Dedifferentiated amniotic fluid mesenchymal stem cell (primary cell): ENCODE results near the gene KCTD15.

Source experiments
- DNase-seq: peaks from one replicate; pipeline ENCODE4 v3.0.0-alpha.2; 2016; ENCODE audit errors: extremely low spot score

Gene KCTD15, protein sequence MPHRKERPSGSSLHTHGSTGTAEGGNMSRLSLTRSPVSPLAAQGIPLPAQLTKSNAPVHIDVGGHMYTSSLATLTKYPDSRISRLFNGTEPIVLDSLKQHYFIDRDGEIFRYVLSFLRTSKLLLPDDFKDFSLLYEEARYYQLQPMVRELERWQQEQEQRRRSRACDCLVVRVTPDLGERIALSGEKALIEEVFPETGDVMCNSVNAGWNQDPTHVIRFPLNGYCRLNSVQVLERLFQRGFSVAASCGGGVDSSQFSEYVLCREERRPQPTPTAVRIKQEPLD

GRCh38 chr19:33796164-33796875, at the start of gene KCTD15:
KCTD15 (plus strand) TSS chr19:33796870; CDS start chr19:33800455, 3,585 bp downstream.
- peak; percentile 23 for DNase-seq

GRCh38 chr19:33747273-33747672, 49.4 kb upstream of the KCTD15 start:
- no peak for DNase-seq

DNA sequence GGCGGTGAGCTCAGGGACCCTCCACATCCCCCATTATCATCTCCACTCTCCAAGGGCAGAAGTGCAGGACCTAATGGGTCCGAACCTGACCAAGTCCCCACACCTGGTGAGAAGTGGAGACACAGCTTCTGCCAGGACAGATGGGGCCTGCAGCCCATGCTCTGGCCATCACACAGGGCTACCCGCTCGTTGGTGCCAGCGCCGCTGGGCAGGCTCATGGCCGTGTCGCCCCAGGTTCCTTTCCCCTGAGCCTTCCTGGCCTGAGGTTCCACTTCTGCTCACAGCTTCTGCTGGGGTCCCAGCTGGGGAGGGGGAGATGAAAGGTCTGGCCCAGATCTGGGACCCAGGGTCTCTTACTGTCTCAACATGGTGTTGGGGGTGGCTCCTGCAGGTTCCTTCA, 48.4 kb upstream of the KCTD15 start:
- DNase-seq = no peak

DNA sequence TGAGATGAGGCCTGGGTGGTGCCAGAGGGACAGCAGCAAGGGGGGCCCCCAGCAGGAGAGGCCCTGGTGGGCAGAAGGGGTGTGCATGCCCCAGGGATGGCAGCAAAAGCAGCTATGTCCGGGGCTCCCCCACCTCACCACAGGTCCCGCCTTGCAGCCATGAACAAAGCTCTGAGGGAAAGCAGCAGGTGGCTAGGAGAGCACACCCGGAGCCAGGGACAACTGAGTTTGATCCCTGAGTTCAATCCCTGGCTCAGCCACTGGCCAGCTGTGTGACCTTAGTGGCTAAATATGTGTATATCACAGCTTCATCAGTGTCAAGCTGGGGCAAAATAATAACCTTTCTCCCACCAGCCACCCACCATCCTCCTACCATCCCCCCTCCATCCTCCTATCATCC, 47.7 kb upstream of the KCTD15 start:
- DNase-seq = no peak

GRCh38 chr19:33749619-33750175, 47.0 kb upstream of the KCTD15 start:
- DNase-seq = no peak

- DNase-seq = no peak
Observed at GRCh38 chr19:33750587-33751435, 45.9 kb upstream of the KCTD15 start.

GRCh38 chr19:33751436-33751770, 45.3 kb upstream of the KCTD15 start:
- no peak for DNase-seq

DNA sequence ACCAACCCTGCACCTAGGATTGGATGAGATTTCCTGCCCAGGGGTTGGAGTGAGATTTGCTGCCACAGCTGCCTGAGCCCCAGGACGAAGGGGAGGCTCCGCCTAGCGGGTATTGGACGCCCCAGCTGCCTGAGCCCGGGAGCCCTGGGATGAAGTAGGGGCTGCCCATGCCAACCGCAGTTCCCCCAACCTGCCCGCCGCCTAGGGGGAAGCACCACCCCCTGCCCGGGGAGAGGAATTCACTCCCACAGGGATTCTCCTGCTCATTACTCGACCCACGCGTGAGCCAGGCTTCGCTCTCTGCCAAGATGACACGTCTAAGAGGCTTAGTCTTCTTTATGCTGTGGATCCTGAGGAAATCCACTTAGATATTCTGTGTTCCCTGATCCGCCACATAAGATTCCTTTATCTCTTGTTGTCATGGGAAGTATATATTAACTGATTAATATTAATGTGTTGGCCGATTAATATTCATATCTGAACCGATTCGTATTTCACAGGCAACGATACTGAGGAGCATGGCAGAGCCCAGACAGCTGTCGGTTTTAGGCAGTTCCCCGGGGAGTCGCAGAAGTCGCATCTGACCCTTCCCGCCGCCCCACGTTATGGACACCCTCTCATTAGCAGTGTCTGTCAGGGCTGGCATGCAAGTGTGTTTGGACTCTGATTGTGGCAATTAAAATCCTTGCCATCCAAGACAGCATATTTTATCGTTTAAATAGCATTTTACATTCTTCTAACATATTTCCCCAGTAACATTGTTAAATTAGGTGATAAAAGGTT, 44.5 kb upstream of the KCTD15 start:
- no peak for DNase-seq

GRCh38 chr19:33752945-33753344, 43.7 kb upstream of the KCTD15 start:
- DNase-seq = no peak

DNA sequence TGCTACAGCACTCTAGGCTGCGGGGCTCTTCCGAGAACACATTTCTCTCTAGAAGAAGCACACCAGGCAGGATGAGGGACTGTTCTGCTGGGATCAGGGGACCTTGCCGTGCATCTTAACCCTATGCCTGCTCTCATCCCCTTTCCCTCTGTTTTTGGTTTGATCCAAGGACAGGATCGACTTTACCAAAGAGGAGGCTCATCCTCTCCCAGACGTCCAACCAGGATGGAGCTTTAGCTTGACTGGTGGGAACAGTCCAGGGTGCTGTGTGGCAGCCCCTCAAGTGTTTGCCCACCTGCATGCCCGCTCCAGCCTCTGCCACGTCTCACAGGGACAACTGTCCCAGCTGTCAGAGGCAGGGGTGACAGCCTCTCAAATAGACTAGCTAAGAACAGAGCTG, 42.3 kb upstream of the KCTD15 start:
- no peak for DNase-seq

- DNase-seq = no peak
Observed at GRCh38 chr19:33755099-33756035, 41.3 kb upstream of the KCTD15 start.

GRCh38 chr19:33756177-33756576, 40.5 kb upstream of the KCTD15 start:
- no peak for DNase-seq

DNA sequence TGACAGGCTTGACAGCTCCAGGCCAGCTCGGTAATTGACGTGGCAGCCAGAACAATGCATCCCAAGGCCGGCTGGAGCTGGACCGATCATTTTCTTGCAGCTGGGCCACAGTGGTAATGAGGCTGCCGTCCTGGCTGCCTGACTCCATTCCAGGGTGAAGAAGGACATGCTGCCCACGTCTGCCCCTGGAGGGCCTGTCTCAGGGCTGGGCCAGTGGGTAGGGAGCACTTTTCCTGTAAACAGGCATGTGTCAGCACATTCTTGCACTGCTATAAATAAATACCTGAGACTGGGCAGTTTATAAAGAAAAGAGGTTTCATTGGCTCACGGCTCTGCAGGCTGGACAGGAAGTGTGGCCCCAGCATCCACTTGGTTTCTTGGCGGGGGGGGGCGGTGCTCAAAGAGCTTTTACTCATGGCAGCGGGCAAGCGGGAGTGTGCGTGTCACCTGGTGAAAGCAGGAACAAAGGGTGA, 38.1 kb upstream of the KCTD15 start:
- DNase-seq = no peak

GRCh38 chr19:33759356-33759755, 37.3 kb upstream of the KCTD15 start:
- DNase-seq = no peak

DNA sequence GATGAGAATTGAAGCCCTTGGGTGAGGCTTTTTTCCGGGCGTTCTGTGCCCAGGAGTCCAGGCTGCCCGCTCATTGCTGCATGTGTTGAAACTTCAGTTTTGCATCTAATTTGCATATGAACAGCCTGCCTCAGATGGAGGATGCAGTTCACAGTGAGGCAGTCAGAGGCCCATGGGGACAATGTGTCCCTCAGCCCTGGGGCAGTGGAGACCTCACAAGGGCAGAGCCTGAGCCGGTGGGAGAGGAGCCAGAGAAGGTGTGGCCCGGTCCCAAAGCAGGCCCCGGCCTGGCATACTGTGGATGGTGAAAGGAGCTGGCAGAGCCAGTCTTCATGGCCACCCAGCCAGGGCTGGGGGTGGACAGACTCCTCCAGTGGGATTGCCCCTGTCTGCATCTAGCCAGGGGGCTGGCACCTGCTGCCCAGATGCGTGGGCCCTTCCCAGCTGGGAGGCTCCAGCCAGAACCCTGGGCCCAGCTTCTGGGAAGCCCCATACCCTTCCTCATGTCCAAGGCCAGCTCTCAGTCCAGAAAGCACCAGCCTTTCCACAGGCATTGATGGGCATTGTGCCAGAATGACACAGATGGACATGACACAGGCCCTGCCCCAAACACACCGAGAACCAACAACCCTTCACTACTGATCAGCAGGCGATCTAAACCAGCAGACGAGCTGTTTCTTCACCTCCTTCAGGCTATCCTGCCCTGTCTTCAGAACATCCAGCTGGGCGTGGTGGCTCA, 32.9 kb upstream of the KCTD15 start:
- no peak for DNase-seq

GRCh38 chr19:33766623-33767022, 30.0 kb upstream of the KCTD15 start:
- no peak for DNase-seq

DNA sequence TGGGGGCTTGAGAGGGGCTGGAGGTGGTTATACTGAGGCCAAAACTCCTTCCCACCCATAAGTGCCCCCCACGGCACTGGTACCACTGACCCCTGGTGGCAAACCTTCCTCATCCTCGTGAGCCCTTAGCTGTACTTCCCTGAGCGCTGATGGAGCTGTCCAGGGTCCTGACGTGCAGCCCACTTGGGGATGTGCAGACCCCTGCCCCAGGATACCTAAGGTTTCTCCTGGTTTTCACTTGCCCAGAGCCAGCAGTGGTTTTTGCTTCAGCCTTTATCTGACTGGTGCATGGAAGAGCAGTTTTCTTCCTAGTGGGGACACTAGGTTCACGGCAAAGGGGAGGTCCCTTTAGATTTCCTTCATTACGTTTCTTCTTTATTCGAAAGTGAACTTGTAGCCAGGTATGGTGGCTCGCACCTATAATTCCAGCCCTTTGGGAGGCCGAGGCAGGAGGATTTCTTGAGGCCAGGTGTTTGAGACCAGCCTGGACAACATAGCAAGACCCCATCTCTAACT, 28.7 kb upstream of the KCTD15 start:
- no peak for DNase-seq

DNA sequence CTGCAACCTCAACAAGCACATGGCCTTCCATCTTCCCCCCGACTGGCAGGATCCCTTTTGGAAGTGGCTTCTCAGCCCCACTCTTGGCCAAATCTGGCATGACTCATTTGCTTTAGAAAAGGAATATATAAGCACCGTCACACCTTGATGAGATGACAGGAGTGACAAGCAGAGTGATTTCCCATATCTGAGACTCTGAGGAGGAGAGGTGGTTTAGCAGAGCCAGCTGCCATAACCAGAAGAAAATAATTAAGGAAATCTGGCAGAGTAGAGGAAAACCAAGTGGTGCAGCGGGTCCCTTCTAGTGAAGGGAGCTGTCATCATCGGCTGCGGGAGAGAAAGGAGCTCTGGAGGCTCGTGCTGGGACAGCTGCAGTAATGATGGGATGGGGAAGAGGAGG, 27.5 kb upstream of the KCTD15 start:
- no peak for DNase-seq

DNA sequence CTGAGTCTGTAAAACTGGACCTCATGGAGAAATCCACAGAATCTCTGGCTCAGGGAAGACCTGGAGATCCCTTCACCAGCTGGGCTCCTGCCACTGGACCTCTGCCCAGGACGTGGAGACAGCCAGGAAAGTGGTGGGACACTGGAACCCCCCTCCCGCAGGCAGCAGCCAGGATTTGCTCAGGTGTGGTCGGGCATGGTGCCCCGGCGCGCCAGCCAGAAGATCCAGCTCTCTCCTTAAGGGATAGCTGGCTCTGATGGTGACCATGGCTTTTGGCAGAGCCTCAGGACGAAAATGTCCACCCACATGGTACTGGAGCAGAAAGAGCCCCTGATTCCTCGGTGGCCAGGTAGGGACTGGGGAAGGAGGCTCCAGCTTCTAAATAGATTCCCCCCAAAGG, 26.6 kb upstream of the KCTD15 start:
- no peak for DNase-seq
